UCSD-AML1 (cell line): ENCODE data around the gene HS2ST1.

Source experiments
- DNase-seq: peaks from one replicate; lab custom pipeline; 2025; ENCODE audit not compliant: unreplicated experiment; lab: John Stamatoyannopoulos, UW

HS2ST1 gene

DNA sequence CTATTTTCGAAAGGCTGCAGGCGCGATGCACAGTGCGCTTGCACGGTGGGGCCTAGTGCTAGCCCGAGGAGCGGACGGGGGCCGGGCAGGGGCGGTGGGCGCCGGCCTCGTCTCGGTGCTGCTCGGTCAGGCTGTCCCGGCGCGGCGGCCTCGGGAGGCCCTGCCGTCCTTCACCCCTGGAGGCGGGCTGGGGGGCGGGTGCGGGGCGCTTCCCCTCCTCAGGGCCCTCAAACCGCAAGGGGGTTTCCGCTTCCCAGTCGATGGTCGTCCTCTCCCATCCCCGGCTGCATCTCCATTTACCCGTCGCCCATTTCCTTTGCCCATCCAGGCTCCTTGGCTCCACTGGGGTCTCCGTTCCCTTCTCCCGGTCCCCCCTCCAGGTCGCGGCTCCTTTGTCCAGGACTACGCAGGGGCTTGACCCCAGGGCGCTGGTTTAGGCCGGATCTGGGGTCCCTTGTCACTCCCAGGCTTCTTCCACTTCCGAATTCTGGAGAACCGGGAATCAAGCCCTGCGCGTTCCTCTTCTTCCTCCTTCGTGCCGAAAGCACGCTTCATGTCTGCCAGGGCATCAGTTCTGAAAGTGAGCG is 217.9 kb downstream of the HS2ST1 start:
- DNase-seq: no peak

DNA sequence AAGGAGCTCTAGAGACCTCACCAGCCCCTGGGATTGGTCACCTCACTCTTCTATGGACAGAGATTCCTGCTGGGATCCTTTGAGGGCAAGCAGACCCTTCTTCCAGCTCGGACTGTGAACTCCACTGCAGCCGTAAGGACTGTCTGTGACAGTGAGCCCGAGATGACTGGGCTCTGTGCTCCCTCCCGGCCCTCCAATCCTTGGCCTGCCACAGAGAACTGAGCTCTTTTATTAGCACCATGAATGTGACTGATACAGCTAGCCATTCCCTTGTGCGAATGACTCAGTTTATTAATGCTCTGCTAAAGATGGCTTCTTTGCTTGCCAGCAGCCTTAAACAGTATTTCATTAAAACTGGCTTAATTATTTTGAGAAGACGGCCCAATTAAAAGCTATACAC is 219.6 kb downstream of the HS2ST1 start:
- no peak for DNase-seq

DNA sequence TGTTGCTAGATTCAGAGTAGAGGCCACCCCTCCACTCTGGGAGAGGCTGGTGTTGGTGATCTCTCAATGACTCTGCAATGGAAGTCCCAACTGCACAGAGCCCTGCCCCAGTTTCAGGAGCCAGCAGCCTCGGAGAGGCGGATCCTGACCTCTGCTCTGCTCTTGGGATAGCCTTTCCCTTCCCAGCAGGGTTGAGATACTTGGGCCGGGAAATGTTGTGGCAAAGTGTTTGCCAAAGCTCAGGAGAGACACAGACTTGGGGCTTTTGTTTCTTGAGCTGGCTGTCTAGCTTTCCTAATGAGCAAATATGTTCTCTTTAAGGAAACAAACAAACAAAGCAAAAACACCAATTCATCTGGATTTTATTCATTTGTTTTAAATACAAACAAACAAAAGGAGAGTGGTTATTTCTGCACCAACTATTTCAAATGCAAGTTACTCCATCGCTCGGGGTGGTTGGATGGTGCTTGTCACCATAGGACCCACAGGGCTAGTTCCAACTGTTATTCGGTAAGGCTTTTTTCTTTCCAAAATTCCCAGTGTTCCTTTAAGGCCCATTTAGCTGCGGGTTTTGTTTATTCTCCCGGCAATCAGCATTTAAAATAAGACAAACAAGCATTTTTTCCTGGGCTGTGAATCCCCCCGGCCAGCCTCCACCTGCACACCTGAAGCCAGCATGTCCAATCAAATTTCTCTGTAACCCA is 220.3 kb downstream of the HS2ST1 start:
- DNase-seq: no peak

DNA sequence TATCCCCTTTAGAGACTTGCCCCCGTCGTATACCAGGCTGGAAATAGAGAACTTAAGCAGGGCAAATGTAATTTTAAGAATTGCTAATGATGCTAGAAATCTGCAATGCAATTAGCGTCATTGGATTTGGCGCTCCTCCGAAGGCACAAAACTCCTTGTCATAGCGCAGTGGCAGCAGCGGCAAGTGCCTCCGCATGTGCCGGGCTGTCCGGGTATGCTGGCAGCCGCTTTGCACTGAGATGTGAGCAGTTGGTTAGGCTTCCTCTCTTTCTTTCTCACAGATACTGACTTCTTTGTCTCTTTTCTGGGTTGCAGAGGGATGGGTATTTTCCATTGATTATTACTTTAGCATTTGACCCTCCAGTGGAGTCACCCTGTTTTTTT is 220.9 kb downstream of the HS2ST1 start:
- DNase-seq: no peak

DNA sequence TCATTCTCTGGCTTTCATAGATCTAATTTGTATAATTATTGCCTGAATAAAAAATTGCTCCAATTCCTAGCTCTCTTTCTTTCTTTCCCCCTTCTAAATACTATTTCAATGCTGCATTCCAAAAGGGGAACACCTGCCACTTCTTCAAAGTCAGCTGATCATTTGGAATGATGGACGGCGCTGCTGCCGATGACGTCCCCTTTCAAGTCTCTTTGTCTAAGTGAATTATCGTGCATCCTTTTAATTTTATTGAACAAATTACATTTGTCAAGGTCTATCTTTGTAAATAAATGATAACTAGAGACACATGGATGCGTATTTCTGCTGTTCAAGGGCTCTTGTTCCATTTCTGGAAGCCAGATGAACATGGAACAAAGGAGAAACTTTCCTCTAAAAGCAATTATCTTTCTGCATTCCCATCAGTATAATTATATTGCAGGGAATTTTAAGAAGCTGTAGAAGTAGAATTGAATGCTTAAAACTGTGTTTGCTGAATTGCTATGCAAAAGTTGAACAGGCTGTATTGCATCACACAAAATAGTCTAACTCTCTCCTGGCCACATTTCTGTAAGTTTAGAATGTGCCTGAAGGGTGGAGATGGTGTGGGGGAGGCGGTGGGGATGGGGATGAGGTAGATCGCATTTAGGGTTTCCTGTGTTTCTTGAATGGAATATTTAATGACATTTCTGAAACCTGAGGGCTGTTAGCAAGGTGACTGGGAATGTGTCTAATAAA is 222.3 kb downstream of the HS2ST1 start:
- DNase-seq: no peak

DNA sequence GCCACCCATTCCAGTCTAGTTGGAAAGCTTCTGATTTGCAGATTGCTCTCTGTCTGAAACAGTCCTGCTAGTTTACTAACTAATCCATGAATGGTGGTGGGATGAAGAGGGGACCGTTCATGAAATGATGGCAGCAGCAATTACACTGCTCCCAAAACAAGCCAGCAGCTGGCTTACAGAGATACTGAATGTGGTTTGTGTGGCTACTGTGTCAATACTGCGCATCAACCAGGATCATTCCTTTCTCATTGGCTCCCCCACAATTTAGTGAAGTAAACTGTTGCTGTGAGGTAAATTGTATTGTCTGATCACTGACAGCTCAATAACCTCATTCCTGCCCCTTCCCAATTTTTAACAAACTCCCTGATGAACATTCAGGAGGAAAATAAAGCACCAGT is 222.9 kb downstream of the HS2ST1 start:
- DNase-seq: no peak

DNA sequence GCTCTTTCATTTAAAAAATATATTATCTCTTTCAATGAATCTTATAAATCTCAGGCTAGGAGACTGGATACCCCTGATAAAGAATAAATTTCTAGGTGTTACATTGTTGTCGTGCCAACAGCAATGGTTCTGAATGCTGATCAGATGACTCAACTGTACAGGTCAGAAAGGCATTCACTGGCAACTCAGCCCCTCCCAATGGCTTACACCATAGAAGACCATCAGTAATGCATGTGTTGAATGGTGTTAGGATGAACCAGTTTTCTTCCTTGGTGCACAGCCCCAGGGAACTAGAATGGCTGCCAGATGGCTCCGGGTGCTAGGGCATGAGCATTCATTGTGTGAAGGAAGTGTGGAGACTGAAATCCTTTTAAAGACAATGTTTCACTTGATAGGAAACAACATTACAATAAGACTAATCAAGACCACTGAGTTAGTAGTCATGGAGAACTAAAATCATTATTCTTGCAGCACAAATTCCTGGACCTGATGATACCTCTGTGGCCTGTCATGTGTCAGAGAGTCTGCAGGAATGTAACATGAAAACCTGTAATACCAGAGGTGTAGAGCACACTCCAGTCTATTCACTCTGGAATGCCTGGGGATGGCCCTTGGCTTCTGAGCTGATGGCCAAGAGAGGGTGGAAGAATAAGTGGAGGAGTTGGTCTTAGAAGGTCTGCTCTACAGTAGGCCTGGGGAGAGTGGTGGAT is 226.6 kb downstream of the HS2ST1 start:
- DNase-seq: no peak

DNA sequence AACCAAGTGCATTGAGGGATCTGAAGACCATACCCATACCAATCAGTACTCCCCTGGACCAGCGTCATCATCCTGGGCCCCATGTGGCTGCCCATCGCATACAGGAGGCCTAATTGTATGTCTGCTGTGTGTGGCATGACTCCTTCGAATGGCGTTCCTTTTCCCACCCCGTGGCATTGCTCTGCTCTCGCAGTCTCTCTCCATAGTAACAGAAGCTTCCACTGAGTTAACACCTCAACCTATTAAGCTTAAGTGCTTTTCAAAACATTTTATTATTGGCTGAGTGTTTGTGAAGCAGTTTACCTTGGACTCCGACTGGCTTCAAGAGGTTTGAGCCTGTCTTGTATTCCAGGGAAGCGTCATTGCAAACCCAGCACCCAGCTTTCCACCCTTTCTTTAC is 227.1 kb downstream of the HS2ST1 start:
- DNase-seq: no peak

DNA sequence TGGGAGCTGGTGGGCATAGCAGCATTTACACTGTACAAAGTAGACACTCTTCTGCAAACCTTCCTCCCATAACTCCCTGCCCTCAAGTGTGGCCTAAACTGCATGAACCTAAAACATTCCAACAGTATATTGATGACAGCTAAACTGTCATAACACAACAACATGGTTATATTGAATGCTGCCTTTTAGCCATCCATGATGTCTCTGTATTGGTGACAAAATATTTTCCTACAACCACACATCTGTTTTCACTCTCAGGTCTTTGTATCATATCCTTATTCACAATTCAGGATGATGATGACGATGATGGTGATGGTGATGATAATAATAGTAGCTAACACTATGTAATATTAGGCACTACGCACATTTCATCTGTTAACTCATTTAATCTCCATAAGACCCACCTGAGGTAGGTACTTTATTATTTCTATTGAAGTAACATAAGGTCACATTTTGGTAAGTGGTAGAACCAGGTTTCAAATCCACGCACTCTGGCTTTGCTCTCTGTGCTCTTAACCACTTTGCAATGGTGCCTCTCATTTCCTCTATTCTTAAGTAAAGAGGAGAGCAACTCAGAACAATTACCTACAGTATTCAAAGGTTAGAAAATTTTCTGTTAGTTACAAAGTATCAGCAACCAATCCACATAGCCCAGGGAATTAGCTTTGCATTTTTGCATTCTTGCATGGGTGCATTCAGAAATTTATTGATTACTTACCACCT is 229.1 kb downstream of the HS2ST1 start:
- DNase-seq: no peak

DNA sequence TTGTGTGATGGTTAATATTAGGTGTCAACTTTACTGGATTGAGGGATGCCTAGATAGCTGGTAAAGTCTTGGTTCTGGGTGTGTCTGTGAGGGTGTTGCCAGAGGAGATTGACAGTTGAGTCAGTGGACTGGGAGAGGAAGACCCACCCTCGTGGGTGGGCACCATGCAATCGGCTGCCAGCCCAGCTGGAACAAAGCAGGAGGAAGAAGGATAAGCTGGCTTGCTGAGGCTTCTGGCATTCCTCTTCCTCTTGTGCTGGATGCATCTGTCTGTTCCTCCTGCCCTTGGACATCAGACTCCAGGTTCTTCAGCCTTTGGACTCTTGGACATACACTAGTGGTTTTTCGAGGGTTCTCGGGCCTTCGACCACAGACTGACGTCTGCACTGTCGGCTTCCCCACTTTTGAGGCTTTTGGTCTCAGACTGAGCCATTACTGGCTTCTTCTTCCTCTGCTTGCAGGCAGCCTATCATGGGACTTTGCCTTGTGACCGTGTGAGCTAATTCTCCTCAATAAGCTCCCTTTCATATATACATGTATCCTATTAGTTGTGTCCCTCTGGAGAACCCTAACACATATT is 230.0 kb downstream of the HS2ST1 start:
- DNase-seq: no peak

DNA sequence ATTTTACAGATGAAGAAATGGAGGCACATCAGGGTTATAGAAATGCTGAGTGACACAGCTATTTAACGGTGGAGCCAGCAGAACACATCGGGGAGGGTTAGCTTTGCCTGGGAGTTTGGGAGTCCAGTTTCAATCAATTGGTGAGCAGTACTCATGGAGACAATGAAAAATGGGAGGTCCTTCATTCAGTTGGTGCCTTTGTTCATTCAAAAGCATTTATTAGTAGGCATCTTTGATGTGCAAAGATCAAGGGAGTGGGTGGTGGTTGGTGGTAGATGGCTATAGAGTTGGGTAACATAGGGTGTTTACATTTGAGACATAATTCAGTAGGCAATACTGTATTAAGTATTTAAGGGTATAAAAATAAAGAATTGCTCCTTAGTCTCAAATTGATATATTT is 230.5 kb downstream of the HS2ST1 start:
- DNase-seq: no peak

DNA sequence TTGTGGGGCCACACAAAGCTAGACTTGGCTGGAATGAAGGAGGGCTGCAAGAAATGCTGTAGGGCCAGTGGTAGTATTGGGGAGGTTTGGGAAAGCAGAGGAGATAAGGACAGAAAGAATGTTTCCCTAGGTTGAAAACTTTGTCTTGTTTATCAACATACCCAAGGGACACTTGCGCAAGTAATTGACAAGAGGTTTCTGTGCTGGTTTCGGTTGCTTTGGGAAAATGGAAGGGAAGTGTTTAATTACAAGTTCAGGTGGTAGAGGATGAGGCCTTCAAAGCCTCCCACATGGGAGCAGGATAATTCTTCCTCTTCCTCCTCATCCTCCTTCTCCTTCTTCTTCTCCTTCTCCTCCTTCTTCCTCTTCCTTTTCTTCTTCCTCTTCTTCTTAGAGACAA is 232.1 kb downstream of the HS2ST1 start:
- DNase-seq: no peak

DNA sequence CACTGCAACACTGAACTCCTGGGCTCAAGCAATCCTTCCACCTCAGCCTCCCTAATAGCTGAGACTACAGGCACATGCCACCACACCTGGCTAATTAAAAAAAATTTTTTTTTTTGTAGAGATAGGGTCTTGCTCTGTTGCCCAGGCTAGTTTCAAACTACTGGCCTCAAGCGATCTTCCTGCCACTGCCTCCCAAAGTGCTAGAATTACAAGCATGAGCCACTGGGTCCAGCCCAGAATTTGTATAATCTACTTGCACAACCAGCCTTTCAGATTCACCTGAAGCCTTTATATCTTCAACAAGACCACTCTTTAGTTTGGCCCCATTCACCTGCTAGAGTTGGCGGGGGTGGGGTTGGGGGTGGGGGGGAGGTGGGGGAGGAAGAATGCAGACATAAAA is 232.6 kb downstream of the HS2ST1 start:
- no peak for DNase-seq

DNA sequence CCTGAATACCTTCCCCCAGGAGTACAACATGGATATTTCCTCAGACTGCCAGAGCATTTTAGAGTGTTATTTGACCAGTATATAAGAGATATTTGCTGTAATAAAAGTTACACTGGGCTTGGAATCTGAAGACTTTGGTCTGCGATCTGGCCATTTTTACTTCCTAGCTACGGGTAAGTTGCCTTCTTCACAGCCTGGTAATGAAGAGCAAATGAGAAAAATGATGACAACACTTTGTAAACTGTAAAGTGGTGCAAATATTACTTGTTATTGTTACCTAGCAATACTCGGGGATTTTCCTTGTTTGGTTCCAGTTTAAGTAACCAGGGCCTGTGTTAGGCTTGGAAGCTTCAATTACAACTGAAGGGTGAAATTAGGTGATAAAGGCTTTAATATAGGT is 233.4 kb downstream of the HS2ST1 start:
- no peak for DNase-seq

DNA sequence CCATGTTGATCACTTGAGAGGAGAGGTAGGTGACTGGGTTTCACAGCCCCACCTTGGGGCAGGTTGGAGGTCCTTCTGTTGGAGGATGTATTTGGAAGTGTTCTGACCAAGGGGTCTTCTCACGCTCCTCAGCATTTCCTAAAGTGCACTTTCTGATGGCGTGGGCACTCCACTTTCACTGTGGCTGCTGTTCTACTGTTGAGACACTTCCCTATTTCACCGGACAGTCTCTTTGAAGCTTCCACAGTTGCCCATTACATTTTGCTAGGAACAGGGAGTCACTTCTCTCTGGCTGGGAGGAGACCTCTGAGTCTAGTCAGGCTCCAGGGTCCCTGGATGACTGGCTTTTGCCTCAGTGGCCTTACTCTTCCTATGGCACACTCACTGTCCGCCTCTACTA is 234.2 kb downstream of the HS2ST1 start:
- no peak for DNase-seq

DNA sequence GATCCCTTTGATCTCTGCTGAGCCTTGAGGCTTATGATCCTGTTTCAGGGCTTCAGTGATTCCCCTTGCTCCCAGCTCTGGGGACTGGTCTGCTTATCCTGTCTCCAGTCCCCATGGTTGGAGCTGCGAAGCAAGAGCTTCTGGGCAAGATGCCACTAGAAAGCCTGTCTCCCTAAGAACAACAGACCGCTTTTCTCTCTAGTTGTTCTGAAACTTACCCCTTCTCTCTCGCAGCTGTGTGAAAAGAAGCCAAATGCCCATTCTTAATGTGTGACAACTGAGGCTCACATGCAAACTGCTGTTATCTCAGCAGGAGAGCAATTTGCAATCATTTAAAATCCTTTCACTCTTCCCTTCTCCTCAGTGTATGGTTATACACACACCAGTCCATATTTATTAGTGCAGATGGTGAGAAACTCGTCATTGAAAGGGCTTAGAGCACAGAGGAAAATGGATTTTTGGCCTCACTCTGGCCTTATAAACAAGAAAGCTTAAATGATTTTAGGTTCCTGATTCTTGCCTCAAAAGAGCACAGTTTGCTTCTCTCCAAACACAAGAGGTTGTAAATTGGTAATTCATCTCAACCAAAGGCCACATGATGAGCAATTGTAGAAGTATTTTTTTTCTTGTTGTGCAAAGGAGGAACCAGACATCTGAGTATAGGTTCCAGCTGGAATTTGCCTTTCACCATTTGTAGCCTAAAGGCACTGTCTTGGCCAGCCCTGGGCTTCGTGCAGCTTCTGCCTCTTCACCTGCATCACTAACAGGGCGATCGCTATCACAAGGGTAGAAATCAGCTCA is 235.0 kb downstream of the HS2ST1 start:
- no peak for DNase-seq

DNA sequence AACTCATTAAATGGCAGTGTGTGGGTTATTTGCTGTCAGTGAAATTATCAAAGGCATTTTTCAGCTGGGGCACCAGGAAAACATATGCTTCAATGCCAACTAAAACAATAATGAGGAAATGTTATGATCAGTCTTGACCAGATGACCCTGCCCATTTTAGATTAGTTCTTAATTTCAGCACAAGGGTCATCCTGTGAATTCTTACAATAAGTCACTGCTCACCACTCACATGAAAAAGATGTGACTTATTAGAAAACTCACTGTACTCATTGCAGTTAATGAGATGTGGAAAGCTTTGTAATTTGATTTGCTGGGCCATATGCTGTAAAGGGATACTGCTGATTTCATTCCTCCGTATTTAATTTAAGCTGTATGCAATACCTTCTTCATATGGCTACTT is 235.7 kb downstream of the HS2ST1 start:
- no peak for DNase-seq

DNA sequence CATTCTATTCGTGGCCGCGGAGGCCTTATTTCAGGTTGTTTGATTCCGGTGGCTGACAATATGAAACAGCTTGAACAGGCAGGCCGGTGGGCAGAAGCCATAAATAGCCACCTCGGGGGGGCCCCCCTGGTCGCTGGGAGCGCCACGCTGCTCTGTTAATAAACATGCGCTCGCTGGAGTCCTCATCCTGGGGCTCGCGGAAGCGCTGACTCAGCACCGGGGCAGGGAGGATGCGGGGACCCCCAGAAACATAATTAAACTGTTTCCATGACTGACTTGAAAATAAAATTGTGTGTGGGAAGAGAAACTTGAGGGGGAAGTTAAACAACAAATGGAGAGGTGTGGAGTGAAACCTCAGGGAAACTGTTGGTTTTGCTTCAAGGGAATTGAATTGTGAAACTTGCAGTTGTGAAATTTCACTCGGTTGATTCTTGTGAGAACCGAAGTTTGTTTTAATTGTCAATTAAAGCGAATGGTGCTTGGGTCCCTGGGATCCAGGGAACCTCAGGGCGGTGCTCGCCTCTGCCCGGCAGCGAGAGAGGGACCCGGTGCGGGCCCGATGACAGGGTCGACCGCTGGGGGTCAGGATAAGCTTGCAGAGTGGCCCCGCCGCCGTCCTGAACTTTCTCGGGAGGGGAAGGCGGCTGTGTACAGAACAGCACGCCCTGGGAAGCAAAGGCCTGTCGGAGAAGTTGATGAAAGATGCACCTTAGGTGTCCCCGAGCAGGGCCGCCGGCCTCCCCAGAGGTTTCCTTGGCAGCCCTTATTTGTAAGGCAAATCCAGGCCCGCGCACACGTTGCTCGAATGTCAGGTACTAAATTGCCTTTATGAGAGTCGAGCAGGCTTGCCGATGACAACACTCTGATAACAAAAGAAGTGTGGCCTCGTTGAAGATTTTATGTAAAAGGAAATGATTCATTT is 237.3 kb downstream of the HS2ST1 start:
- no peak for DNase-seq

DNA sequence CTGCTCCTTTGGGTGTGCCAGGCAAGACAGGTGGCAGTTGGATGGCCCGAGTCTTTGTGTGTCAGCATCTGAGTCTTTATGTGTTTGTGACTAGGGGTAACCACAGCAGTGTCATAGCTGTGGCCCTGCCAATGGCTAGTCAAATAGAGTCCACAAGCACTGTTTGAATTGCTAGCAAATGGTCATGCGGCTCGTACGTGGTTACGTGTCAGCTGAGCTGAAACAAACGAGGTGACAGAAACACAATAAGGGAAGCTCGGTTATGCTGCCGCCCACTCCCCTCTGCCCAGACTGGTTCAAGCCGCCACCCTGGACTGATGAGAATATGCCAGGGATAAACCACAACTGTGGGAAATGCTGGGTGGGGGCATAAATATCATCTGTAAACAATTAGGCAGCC is 239.9 kb downstream of the HS2ST1 start:
- no peak for DNase-seq
